Measurements from ENCODE around the gene GRAMD1B. TPM values are rescaled to one million over a fixed set of nuclear protein-coding genes. Genes with fewer than 3 reads are reported as not detected.

The GRAMD1B gene
- total and polyA plus RNA-seq, 2 donors (not counting 1 experiment from before 2014, with no cell fraction given): 0.58 to 11.6 TPM

- no peak overlapping the region for H2AFZ ChIP-seq (ENCODE audit: insufficient read depth, low read depth, low read length, poor library complexity, severe bottlenecking)
- WGBS (ENCODE audit: insufficient coverage): 95% methylated on average over 3 of the region's 6 CpGs
- no peak overlapping the region for H3K4me2 ChIP-seq (replicated peaks; ENCODE audit: low read depth, low read length, poor library complexity, severe bottlenecking)
- ChIA-PET POLR2A (no interaction called here), CTCF (no interaction called here)
- H3K27me3 ChIP-seq (replicated peaks in 1 of 4; ENCODE audit: control extremely low read depth in 1 of 4, control insufficient read depth in 3 of 4, insufficient read depth in 4 of 4, low read length in 3 of 4): no peaks in the 10 kb centered on the region
- H3K9me3 ChIP-seq (ENCODE audit: control extremely low read depth in 1 of 3, control insufficient read depth in 2 of 3, insufficient read depth in 1 of 3, low read length in 2 of 3): no peaks in the 10 kb centered on the region
- Mint-ChIP-seq H3K27ac (no peak overlapping the region), H3K4me3 (no peak overlapping the region), H3K9me3 (ENCODE audit: insufficient read depth) (no peaks in the 10 kb centered on the region), H3K4me1 (no peaks in the 10 kb centered on the region), H3K27me3 (no peaks in the 10 kb centered on the region)
- no peaks in the 10 kb centered on the region for H4K20me1 ChIP-seq (ENCODE audit: control insufficient read depth, insufficient read depth, low read length, poor library complexity, severe bottlenecking)
- no peak for ATAC-seq (ENCODE audit: low read depth)
- H3K9ac ChIP-seq (ENCODE audit: low read length): no peak overlapping the region
- H3K4me1 ChIP-seq (ENCODE audit: control insufficient read depth in 2 of 2, insufficient read depth in 2 of 2, low read length in 2 of 2): no peaks in the 10 kb centered on the region
- no peak for TF ChIP-seq CTCF (IDR thresholded peaks at IDR 0.05)
- no peak for TF ChIP-seq EZH2 (IDR thresholded peaks at IDR 0.05; ENCODE audit: borderline replicate concordance, insufficient read depth, low read depth, low read length, poor library complexity, severe bottlenecking)
- DNase-seq: no peak
- H3K79me2 ChIP-seq (ENCODE audit: control insufficient read depth, insufficient read depth, low read length): no peaks in the 10 kb centered on the region
- H3K36me3 ChIP-seq (replicated peaks in 1 of 2; ENCODE audit: control extremely low read depth in 1 of 2, control insufficient read depth in 1 of 2, extremely low read depth in 1 of 2, insufficient read depth in 2 of 2, low read length in 1 of 2): no peaks in the 10 kb centered on the region
- no peak overlapping the region for H3K4me3 ChIP-seq (ENCODE audit: control extremely low read depth in 1 of 5, extremely low read depth in 1 of 5, insufficient read depth in 1 of 5, low read depth in 2 of 5, low read length in 4 of 5)
- no peak overlapping the region for H3K27ac ChIP-seq (ENCODE audit: low read length in 2 of 2)
- intact Hi-C loops (cut with micrococcal nuclease): no loop called here
Measured at GRCh38 chr11:123391646-123392348, 38.3 kb upstream of the GRAMD1B start.

DNA sequence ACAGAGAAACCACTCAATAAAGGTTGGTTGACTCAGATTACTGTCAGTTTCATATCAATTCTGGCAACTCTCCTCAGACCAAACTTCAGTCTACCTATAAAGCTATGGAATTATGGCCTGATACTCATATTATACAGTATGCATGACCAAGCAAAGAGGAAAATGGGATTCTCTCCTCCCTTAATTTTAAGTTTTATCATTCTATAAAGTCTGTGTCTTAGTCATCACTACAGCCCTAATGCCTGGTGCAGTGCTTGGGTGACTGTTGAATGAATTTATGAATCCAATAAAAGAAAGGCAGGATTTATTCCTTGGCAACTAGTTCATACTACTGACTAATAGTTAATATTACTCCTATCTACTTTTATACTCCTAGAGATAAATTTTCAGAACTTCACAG is 37.6 kb upstream of the GRAMD1B start:
- no peak overlapping the region for H2AFZ ChIP-seq (ENCODE audit: insufficient read depth, low read depth, low read length, poor library complexity, severe bottlenecking)

More for the DNA sequence above, 37.6 kb upstream of the GRAMD1B start:
- H3K4me1 Mint-ChIP-seq: no peaks in the 10 kb centered on the region
- H3K27me3 Mint-ChIP-seq: no peaks in the 10 kb centered on the region
- Histone ChIP-seq H4K20me1 (ENCODE audit: control insufficient read depth, insufficient read depth, low read length, poor library complexity, severe bottlenecking) (no peaks in the 10 kb centered on the region), H3K9ac (ENCODE audit: low read length) (no peak overlapping the region), H3K4me2 (replicated peaks; ENCODE audit: low read depth, low read length, poor library complexity, severe bottlenecking) (no peak overlapping the region), H3K27ac (ENCODE audit: low read length in 2 of 2) (no peak overlapping the region), H3K79me2 (ENCODE audit: control insufficient read depth, insufficient read depth, low read length) (no peaks in the 10 kb centered on the region), H3K36me3 (replicated peaks in 1 of 2; ENCODE audit: control extremely low read depth in 1 of 2, control insufficient read depth in 1 of 2, extremely low read depth in 1 of 2, insufficient read depth in 2 of 2, low read length in 1 of 2) (no peaks in the 10 kb centered on the region), H3K4me3 (ENCODE audit: control extremely low read depth in 1 of 5, extremely low read depth in 1 of 5, insufficient read depth in 1 of 5, low read depth in 2 of 5, low read length in 4 of 5) (no peak overlapping the region), H3K4me1 (ENCODE audit: control insufficient read depth in 2 of 2, insufficient read depth in 2 of 2, low read length in 2 of 2) (no peaks in the 10 kb centered on the region), H3K27me3 (replicated peaks in 1 of 4; ENCODE audit: control extremely low read depth in 1 of 4, control insufficient read depth in 3 of 4, insufficient read depth in 4 of 4, low read length in 3 of 4) (no peaks in the 10 kb centered on the region), H3K9me3 (ENCODE audit: control extremely low read depth in 1 of 3, control insufficient read depth in 2 of 3, insufficient read depth in 1 of 3, low read length in 2 of 3) (no peaks in the 10 kb centered on the region)
- no peak overlapping the region for H3K4me3 Mint-ChIP-seq
- POLR2A ChIA-PET: no interaction called here
- DNase-seq (no peak), ATAC-seq (ENCODE audit: low read depth) (no peak)
- H3K9me3 Mint-ChIP-seq (ENCODE audit: insufficient read depth): no peaks in the 10 kb centered on the region
- H3K27ac Mint-ChIP-seq: no peak overlapping the region
- intact Hi-C loops (cut with micrococcal nuclease): no loop called here
- CTCF ChIA-PET: interaction anchor here (1.4 kb wide), 1 partner anchor 184 kb away, joined by 3 read pairs; no protein-coding TSS in a partner anchor
- TF ChIP-seq EZH2 (IDR thresholded peaks at IDR 0.05; ENCODE audit: borderline replicate concordance, insufficient read depth, low read depth, low read length, poor library complexity, severe bottlenecking) (no peak), CTCF (IDR thresholded peaks at IDR 0.05) (no peak)
